Endothelial cell of hepatic sinusoid (primary cell): ENCODE data around the gene NDNF.

ENCODE experiments used
- in situ Hi-C: cut with HindIII; loops from 2 replicates; pipeline ENCODE4 v1.10.0; 2017; ENCODE audit warnings: low sequenced_read_pairs

Gene NDNF

DNA sequence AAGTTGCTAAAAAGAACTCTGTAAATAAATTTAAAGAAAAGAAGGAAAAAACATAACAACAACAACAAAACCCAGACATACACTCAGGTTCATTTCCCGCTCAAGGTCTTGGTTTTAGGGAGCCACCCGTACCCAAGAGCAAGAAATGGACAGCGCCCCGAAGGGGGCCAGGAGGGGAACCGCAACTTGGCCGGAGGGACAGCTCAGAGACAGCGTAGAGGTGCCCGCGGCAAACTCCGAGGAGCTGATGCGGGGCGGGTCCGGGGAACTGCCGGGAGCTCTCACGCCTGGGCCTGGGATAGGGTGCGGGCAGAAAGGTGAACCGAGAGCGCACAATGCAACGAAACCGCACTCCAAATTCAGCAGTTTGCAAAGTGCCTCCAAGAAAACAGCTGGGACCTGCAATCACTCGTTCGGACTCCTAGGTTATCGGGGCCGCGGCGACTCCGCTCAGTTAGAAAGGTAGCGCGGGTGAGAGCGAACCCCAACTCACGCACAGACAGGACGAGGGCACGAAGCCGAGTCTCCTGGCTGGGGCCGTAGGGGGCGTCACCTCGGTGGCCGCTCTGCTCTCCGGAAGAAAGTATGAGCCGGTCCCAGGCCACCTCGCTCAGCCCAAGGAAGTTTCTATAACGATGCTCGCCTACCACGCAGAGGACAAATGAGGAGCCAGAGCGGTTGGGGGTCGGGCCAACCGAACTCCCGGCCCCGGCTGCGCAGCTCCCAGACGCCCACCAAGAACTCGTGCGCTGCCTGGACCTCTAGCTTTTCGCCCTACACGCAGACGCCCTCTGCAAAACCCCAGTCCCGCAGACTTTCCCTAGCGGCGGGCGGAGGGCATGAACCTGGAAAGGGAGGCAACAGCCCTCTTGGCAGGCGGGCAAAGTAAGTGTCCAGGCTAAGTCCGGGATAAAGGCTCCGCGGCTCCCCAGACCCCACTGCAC is 1.4 kb downstream of the NDNF start:
- in situ Hi-C loops: no loop called here

DNA sequence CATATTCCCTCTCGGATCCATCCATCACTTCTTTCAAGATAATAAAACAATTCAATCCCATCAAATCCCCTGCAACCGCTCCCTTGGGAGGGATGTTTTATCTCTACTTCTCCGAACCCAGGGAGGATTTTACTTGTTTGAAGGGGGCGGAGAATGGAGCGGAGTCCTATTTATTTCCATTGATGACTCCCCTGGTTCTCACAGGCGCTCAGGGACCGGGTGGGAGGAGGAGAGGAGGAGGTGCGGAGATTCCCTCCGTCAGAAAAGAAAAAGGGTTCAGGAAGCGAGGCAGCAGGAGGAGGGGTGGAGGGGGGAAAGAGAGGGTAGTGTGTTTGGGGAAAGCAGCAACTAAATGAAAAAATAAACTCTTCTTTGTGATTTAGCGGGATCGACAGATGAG is 2.1 kb downstream of the NDNF start:
- in situ Hi-C loops: no loop called here

DNA sequence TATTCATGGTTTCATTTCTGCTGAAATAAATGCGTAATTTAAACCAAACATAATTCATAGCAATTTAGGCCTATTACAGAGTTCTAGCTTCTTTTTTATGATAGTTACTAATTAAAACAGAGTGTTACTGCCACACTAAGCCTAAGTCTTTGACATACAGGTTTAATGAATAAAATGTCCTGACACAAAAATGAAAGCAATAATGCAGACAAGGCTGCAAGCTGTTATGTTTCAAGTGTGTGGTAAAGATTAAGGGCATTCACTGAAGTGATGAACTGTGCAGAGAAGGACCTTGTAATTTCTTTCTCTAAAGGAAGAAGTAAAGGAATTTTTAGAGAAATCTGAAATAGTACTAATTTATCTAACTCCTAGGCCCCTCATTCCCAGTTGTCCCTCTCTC is 2.9 kb downstream of the NDNF start:
- in situ Hi-C loops: no loop called here

DNA sequence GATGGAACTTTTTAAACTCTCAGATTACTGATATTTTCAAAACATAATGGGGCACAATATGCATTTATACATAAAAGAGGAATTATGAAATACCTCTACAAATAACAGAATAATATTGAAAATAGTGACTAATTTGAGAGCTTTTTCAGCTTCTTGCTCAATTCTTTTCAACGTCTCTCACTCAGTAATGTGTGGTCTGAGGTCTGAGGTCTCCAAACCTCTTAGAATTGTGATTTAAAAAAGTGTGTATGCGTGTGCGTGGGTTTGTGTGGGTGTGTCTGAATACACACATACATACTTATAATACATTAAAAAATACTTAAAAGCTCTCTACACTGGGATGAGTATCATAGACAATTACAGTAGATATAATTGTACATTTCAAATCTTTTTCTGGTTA is 7.9 kb downstream of the NDNF start:
- in situ Hi-C loops: no loop called here

DNA sequence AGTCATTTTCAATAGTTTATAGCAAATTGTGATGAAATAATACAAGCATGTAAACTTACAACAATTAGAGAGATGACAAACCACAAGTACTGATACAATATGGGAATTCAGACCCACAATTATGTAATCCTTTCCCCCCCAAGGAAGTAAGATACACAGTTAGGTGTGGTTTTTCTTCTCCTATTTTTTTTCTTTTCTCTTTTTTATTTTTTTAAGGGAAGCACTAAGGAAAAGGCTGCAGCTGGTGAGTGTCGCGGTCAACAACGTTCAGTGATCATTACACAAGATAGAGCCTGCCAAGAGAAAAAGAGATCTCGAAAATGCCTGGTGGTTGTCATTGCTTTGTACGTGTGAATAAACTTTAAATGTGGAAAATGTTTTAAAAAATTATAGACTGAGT is 9.8 kb downstream of the NDNF start:
- in situ Hi-C loops: no loop called here

DNA sequence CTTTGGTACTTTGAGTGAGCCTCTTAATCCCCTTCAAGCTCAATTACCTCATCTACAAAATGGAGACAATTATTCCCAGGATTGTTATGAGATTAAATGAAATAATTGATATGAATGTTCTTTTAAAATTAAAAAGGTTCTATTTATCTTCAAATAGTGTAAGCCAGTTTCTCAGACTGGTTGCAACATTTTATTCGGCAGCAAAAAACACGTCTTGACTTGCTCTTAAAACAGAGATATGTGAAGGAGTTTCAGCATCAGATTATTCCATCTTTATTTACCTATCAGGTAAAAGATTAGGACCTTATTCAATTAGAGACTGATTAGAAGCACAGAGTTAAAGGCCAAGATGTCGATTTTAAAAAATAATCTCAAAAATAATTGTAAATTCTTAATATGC is 10.5 kb downstream of the NDNF start:
- in situ Hi-C loops: no loop called here

DNA sequence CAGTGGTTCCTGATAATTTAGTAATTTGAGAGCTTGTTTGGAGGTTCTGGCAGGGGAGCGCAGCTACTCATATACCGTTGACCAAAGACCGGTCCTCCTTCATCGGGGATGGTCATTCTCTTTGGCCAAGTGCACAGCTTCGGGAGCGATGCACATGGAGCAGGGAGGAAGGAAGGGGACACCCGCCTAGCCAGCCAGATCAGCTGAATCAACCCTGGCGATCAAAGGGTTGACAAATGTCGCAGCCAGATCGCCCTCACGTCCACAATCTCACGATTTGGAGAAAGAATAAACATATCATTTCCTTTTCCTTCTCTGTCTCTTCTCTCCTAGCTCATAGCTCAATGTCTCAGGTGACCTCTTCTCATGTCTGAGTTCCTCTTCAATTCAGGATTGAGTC is 11.1 kb downstream of the NDNF start:
- in situ Hi-C loops: no loop called here

DNA sequence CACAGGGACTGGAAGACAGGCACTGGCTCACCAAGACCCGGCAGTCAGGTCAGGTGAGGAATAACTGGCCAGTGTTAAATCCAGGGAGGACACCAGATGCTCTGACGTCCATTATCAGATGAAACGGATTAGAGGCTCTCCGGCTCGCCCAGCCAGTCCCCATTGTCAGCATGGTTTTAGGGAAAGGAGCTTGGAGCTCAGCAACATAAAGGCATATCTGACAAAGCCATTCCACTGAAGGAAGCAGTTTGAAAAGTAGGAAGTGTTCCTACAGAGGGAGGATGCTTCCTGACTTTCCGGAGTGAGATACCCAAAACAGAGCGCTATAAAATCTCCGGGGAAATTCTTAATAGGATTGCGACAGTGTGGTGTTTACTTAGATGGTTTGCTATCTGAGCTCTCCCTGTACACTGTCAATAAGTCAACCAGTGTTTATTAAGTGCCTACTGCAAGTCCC is 14.8 kb downstream of the NDNF start:
- in situ Hi-C loops: no loop called here

DNA sequence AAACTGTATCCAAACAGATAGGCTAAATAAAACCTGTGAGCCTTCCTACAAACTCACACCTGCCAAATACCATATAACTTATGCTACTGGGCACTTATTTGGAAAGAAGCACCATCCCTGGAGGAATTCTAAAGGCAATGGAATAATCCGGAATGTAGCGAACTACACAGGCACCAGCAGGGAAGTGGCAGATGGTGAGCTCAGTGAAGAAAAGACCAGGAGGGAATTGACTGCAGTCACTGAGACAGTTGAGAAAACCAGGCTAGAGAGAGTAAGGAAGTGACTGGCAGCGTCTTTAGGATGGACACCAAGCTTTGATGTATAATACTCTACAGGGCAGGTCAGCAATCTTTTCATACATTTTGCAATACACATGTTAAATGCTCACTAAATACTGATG is 16.3 kb downstream of the NDNF start:
- in situ Hi-C loops: no loop called here

DNA sequence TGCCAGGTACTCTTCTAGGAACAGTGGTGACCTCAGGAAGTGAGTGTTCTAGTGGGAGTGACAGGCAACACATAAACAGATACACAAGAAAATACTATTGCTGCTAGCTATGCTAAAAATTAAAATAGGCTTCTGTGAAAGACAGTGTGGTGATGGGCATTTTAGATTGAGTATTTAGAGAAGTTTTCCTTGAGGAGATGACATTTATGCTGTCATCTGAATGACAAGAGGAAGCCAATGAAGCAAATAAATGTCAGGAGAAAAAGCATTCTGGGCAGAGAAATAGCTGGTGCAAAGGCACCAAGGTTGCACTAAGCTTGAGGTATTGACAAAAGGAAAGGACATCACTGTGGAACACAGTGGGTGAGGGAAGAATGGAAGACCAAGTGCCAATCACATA is 18.0 kb downstream of the NDNF start:
- in situ Hi-C loops: no loop called here

DNA sequence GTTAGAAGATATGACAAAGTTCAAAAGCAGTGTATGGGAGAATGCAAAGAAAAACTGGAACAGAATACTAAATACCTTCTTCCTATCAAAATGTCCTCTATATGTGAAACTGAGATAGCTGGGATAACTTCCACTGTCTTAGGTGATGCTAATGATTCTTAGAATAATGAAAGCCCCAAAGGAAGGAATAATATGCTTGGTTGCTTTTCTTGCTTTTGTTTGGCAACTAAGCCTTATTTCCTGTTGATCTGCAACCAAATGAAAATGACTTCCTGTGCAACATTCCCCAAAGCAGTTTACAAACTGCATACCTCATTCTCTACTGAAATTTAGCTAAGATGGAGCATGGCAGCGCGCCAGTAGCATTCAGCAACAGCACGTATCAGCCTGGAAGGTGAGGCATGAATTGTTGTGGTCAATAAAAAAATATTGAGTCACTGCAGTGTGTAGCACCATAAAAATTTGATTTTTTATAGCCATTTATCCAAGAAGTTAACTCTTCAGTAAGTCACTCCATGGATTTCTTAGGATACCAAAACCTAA is 18.7 kb downstream of the NDNF start:
- in situ Hi-C loops: no loop called here

DNA sequence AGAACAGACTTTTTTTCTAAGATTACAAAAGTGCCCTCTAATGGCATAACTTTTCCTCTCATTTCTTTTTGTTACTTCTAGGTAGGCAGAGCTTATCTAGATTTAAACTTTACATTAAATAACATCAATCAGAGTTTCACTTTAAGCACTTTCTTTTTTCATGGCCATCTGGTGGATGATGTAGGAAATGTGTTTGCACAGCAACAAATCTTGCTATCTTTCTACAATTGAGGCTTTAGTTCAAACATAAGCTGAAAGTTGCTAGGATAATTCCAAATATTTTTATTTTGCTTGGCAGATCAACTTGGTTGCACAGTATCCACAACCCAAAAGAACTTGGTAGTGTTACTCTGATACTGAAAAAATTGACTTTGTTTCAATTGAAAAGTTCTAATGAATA is 22.0 kb downstream of the NDNF start:
- in situ Hi-C loops: no loop called here

DNA sequence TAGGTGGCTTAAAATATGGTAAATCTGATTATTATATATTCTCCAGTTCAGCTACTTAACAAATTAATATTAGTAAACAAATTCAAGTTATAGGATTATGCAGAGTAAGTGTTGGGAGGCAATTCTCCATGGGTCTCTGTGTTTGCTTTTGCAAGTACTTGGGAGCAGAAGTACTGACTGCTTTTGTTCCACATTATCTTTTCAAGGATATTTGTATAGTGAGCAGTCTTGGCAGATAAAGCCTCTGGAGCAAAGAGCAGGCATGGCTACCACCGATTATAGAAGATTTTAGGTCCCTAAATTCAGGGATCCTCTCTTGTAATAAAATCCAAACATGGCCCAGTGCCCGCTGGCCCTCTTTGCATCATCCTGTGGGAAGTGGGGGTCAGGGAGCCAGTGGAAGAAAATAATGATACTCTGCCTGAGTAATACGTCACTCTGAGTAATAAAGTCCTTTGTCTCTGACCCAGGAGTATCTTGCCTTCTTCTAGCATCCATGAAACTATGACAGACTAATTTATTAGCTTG is 23.2 kb downstream of the NDNF start:
- in situ Hi-C loops: no loop called here

DNA sequence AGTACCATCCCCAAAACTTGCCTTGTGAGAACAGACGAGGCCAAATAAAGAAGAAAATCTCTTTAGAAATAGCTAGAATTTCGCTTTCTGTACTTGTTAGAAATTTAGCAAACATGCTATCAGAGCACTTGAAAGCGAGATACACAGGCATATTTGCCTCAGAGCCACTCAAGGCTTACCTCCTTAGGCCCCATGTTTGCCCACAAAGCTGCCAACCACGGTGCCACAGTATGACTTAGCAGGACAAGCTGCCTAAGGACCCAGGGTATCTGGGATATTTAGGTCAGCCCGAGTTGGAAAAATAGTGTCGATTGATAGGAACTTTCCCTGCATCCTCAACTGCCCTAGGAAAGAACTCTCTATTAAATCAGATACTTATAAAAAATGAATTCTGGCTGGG is 24.2 kb downstream of the NDNF start:
- in situ Hi-C loops: no loop called here

DNA sequence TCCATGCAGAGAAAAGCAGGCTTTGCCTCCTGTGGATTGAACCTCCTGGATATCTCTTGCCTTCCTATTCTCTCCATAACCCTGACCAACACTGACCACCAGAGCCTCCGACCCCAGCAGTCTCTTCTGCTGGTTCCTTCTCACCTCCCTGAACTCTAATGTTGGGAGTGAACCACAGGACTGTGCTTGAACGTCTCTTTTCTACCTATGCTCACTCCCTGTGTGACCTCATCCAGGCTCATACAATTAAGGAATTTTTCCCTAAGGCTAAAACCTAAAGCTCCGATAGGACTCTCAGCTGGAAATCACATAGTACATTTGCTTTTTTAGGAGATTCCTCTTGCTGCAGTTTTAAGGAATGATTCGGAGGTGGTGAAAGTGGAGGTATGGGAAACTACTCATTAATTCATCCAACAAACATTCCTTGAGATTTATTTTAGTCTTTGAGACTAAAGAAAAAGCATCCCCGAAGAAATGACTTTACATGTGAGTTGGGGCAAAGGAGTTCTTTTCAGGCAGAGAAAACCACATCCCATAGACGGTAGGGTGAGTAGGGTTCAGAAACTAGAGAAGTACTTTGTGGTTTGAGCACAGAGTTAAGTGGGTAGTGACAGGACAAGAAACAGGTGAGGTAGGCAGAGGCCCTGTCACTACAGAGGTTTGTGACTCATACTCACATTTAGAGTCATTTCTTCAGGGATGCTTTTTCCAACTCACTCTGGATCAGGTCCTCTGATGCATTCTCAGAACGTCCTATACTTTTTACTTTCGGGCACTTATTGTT is 30.8 kb downstream of the NDNF start:
- in situ Hi-C loops: no loop called here

DNA sequence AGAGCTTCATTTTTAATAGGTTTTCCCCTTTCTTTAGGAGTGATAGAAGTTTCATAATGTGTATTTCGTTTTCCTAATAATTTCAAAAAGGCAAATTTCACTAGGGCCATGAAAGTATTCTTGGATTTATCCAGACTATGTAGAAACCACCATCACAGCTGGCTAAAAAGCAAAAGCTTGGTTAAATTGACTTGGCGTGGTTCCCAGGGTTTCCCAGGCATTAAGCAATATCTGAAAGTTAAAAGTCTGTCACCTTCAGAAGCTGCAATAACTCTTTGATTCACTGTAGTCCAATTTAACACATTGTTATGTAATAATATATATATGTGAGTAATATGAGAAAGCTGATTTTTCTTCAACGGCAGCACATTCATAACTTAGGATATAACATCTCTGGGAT is 38.3 kb downstream of the NDNF start:
- in situ Hi-C loops: no loop called here

DNA sequence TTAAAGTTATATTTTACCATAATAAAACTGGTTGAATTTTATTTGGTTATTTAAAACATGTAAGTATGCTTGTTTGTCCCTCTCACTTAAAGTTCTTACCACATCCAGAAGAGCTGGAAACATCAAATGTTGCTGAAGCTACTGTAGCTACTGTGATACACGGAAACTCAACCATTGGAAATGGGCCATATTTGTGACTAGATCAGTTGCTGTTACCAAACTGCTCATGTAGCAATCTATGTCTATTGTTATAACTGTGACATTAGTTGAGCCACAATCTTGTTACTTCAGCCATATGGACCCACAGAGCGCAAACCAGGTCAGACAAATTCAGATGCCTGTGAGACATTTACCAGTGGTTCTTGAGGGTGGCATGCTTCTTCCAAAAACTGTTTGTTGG is 41.6 kb downstream of the NDNF start:
- in situ Hi-C loops: no loop called here

DNA sequence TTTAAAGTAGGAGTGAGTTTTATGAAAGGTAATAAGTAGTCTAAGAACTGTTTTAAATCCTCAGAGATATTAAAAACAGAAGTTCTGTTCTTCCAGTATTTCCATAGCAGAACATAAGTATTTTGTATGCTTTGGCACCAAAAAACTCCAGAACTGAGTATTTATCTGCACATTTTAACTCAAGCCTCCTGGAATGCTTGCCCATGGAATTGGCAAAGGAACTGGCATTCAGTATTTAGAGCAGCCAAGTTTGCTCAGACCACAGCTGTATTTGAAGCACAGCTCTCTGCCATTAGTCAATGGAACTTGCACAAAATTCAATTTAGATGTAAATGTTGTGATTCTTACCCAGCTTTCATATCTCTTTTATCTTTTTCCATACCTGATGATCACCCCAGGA is 42.2 kb downstream of the NDNF start:
- in situ Hi-C loops: no loop called here

DNA sequence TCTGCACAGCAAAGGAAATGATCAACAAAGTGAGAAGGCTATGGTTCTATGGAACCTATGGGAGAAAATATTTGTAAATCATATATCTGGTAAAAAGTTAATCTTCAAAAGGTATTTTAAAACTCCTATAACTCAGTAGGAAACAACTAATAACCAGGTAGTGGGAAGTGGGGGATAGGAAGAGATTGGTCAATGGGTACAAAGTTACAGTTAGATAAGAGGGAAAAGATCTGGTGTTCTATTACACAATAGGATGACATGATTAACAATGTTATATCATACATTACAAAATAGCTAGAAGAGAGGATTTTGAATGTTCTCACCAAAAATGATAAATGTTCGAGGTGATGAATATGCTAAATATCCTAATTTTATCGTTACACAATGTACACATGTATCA is 46.3 kb downstream of the NDNF start:
- in situ Hi-C loops: no loop called here

DNA sequence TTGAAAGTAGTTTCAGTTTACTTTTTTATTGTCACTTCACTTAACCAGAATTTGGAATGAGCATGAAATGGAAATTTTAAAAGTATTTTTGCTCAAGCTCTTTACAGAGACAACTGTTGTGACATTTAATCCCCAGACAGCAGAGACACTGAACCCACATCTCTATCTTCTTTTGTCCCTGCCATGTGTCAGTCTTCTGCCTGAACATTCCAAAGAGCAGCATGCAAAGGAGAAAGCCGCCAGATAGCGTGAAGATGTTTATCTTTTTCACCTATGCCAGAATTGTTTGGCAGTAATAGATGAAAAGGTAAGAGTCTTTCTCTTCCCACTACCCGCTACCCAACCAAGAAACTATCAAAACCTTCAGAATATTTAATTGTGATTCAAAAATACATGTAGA is 46.8 kb downstream of the NDNF start:
- in situ Hi-C loops: no loop called here

DNA sequence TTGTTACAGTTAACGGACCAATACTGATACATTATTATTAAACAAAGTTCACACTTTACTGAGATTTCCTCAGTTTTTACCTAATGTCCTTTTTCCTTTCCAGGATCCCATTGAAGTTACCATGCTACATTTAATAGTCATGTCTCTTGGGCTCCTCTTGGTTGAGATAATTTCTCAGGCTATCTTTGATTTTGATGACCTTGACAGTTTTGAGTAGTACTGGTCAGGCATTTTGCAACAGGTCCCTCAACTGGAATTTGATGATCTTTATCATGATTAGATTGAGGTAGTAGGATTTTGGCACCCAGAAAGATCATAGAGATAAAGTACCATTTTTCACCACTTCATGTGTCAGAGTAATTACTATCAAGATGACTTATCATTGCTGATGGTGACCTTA is 53.8 kb downstream of the NDNF start:
- in situ Hi-C loops: no loop called here

DNA sequence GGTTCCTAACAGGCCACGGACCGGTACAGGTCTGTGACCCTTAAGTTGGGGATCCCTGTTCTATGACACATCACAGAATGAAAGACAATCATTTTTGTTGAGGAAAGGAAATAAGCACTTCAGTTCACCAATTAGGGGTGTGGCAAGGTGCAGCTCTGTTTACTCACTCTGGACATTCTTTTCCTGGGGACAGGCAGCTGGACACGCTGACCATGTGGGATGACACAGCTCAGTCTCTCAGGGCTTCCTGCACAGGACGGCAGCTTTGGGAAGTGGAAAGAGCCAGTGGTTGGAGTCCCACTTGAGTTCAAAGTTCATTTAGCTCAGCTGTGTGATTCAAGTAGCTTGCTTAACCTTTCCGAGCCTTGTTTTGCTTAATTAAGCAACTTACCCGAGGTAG is 55.7 kb downstream of the NDNF start:
- in situ Hi-C loops: no loop called here
